ENCODE measurements around the gene FEZF2. TPM values are rescaled to one million over a fixed set of nuclear protein-coding genes. Genes with fewer than 3 reads are reported as not detected.

FEZF2 gene
- total RNA-seq, 1 donor from 2014 or later, result not detected

DNA sequence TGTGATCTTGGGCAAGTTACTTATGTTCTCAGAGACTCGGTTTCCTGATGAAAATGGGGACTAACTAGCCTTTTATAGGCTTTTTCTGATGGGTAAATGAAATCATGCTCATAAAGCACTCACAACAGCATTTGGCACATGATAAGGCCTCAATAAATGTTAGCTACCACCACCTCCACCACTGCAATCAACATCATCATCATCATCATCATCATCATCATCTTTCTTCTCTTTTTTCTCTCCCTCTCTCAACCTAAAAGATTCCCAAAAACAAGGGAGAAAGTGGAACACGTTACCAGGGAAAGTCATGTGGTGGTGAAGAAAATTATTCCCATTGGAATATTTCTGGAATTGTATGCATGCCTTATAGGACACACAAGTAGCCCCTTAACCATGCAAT, 33.6 kb upstream of the FEZF2 start:
- FAIRE-seq (no peak), DNase-seq (ENCODE audit: low read depth) (no peak)
- Histone ChIP-seq H3K27me3 (ENCODE audit: control insufficient read depth, insufficient read depth, low read length) (peaks cover 4% of the 10 kb centered on the region), H3K36me3 (ENCODE audit: control insufficient read depth, insufficient read depth, low read length) (no peaks in the 10 kb centered on the region), H3K4me3 (ENCODE audit: low read depth, low read length) (no peak overlapping the region)
- TF ChIP-seq, protein P1, sequence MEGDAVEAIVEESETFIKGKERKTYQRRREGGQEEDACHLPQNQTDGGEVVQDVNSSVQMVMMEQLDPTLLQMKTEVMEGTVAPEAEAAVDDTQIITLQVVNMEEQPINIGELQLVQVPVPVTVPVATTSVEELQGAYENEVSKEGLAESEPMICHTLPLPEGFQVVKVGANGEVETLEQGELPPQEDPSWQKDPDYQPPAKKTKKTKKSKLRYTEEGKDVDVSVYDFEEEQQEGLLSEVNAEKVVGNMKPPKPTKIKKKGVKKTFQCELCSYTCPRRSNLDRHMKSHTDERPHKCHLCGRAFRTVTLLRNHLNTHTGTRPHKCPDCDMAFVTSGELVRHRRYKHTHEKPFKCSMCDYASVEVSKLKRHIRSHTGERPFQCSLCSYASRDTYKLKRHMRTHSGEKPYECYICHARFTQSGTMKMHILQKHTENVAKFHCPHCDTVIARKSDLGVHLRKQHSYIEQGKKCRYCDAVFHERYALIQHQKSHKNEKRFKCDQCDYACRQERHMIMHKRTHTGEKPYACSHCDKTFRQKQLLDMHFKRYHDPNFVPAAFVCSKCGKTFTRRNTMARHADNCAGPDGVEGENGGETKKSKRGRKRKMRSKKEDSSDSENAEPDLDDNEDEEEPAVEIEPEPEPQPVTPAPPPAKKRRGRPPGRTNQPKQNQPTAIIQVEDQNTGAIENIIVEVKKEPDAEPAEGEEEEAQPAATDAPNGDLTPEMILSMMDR (IDR thresholded peaks at IDR 0.05; ENCODE audit: insufficient read depth, low read length, severe bottlenecking), result no peak

DNA sequence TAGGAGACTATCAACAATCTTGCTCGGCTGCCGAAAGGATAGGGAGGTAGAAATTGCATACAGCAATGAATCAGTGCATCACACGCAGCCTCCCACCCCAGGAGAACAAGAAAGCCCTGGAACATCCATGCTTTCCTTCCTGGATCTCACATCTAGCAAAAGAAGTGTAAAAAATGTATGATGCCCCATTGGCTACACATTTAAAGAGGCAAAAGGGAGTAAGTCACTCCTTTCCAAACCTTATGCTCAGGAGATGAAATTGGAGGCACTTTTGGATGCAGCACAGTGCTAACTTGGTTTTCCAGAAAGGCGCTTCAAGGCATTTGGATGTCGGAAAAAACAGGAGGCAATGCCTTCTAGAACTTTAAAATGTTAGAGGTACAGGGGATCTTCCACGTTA, 32.2 kb upstream of the FEZF2 start:
- DNase-seq (ENCODE audit: low read depth) (no peak), FAIRE-seq (no peak)
- H3K4me3 ChIP-seq (ENCODE audit: low read depth, low read length), result no peak overlapping the region
- H3K36me3 ChIP-seq (ENCODE audit: control insufficient read depth, insufficient read depth, low read length), result no peaks in the 10 kb centered on the region
- TF ChIP-seq, protein P1 (IDR thresholded peaks at IDR 0.05; ENCODE audit: insufficient read depth, low read length, severe bottlenecking), result no peak
- peaks cover 4% of the 10 kb centered on the region for H3K27me3 ChIP-seq (ENCODE audit: control insufficient read depth, insufficient read depth, low read length)

DNA sequence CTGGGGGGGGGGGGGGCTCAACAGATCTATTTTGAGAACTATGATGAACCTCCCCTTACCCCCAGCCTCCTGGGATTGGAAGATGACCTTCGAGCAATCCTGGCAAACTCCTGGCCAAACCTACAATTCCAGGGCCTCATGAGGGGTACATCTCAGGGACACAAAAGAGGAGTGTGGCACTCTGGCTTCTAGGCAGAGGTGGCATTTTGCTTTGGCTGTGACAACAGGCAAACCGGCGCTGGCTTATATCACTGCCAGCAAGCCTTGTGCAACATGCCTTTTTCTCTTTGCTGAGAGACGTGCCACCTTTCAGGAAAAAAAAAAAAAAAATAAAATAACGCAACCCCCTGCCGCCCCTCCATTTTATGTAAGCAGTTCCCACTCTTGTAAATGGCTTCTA, 31.8 kb upstream of the FEZF2 start:
- FAIRE-seq, result no peak
- Histone ChIP-seq H3K27me3 (ENCODE audit: control insufficient read depth, insufficient read depth, low read length) (peaks cover 4% of the 10 kb centered on the region), H3K4me3 (ENCODE audit: low read depth, low read length) (no peak overlapping the region), H3K36me3 (ENCODE audit: control insufficient read depth, insufficient read depth, low read length) (no peaks in the 10 kb centered on the region)
- TF ChIP-seq, protein P1 (IDR thresholded peaks at IDR 0.05; ENCODE audit: insufficient read depth, low read length, severe bottlenecking), result no peak
- no peak for DNase-seq (ENCODE audit: low read depth)

DNA sequence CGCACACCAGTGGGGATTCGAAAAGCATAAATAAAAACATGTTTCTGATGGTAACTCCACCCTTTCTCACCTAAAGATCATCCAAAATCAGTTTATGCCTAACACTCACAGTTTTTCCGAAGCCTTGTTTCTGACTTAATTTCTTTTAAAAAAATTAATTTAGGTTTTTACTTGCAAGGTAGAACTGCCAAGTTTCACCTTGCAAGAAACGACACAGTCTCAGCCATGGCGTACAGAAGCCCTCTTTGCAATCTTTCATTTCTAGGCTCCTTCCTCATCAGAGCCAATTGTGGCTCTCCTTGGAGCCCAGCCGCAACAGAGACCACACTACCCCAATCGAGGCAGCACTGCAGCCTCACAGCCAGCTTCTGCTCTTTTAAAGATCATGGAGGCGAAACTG, 31.0 kb upstream of the FEZF2 start:
- DNase-seq (ENCODE audit: low read depth) (no peak), FAIRE-seq (no peak)
- Histone ChIP-seq H3K4me3 (ENCODE audit: low read depth, low read length) (no peak overlapping the region), H3K36me3 (ENCODE audit: control insufficient read depth, insufficient read depth, low read length) (no peaks in the 10 kb centered on the region), H3K27me3 (ENCODE audit: control insufficient read depth, insufficient read depth, low read length) (peaks cover 4% of the 10 kb centered on the region)
- TF ChIP-seq, protein P1 (IDR thresholded peaks at IDR 0.05; ENCODE audit: insufficient read depth, low read length, severe bottlenecking), result no peak

DNA sequence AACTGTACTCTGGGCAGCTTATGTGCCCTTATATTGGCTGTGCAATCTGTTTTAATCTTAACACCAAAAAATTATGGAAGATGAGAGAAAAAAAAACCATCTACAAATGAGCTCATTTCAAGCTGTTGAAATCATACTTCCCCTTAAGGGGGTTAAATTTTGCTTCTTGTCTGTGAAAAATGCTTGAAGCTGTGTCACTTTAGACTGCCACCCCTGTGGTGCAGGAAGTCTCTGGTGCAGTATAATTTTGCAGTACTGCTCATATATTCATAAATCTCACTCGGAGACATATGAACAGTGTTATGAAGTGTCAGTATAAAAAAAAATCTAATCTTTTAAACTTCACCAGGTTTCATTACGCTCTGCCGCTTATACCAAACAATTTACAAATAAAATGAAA, 30.4 kb upstream of the FEZF2 start:
- Histone ChIP-seq H3K36me3 (ENCODE audit: control insufficient read depth, insufficient read depth, low read length) (no peaks in the 10 kb centered on the region), H3K4me3 (ENCODE audit: low read depth, low read length) (no peak overlapping the region), H3K27me3 (ENCODE audit: control insufficient read depth, insufficient read depth, low read length) (peaks cover 1% of the 10 kb centered on the region)
- no peak for DNase-seq (ENCODE audit: low read depth)
- TF ChIP-seq, protein P1 (IDR thresholded peaks at IDR 0.05; ENCODE audit: insufficient read depth, low read length, severe bottlenecking), result no peak
- FAIRE-seq, result no peak

DNA sequence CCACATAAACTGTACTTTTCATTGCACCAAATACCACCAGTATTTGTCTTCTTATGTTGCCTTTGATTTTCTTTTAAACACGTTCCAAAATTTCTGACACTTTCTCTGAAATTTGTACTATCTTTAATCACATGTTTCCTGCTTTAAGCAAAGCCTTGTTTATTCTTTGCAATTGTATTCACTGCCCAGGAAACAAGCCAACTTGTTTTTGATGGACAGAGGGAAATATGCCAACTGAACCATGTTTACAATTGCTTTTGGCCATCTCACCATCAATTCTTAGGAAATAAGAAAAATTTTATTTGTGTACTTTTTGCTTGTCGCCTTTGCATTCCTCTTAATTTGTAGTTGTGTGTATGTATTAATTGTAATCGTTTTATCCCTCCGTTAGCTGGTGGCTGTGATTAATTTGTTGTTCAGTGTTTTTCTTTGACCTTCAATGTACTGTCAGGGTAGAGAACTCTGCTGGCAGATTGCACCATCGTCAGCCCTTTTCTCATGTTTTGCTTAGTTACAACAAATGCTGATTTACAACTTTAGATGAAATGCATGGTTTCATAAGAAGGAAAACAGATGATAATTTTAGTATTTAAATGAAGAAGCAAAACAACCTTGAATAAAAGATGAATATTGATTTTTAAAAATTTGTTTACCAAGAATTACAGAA, 19.4 kb upstream of the FEZF2 start:
- Histone ChIP-seq H3K36me3 (ENCODE audit: control insufficient read depth, insufficient read depth, low read length) (no peaks in the 10 kb centered on the region), H3K4me3 (ENCODE audit: low read depth, low read length) (no peak overlapping the region), H3K27me3 (ENCODE audit: control insufficient read depth, insufficient read depth, low read length) (no peaks in the 10 kb centered on the region)
- DNase-seq (ENCODE audit: low read depth), result no peak
- TF ChIP-seq, protein P1 (IDR thresholded peaks at IDR 0.05; ENCODE audit: insufficient read depth, low read length, severe bottlenecking), result no peak
- FAIRE-seq, result no peak

All from bronchial epithelial cell (primary cell).